ENCODE results near the gene TMEM178B.
"Not testable (repeated sequence)": the region's sequence is repeated elsewhere in the genome, so short reads cannot be mapped to it uniquely, and the experiment has no call there.

TMEM178B gene

GRCh38 chr7:141177120-141177519 lies 103.3 kb downstream of the TMEM178B start:
- H3K27ac ChIP-seq = peak overlapping the region; percentile 40; the same call in 1 of the 2 replicates

DNA sequence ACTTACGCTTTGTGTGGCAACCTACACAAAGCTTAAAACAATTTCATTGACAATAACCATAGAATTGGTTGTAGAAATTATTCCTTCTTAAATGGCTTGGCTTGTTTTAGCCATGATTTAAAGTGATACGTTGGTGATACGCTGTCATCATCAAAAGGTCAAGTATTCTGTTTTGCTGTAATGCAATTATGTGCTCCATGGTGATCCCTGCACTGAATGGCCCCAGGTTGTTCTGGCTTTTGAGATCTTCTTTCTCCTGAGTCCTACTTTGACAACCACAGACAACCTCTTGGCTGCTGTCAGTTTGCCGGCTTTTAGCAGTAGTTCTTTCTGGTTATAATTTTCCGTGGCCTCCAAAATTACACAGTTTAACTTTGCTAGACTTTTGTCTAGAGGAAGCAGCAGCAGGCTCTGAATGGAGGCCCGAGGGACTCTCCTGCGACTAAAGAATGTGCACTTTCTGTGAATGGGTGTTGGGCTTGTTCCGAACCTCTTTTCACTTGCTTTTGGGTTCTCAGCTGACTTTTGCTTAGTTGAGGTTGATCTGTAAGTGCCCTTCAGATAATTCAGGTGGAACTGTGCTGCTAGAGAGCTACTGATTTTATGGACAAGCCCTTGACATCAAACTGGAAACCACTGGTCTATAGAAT lies 104.7 kb downstream of the TMEM178B start:
- TF ChIP-seq, protein P1, sequence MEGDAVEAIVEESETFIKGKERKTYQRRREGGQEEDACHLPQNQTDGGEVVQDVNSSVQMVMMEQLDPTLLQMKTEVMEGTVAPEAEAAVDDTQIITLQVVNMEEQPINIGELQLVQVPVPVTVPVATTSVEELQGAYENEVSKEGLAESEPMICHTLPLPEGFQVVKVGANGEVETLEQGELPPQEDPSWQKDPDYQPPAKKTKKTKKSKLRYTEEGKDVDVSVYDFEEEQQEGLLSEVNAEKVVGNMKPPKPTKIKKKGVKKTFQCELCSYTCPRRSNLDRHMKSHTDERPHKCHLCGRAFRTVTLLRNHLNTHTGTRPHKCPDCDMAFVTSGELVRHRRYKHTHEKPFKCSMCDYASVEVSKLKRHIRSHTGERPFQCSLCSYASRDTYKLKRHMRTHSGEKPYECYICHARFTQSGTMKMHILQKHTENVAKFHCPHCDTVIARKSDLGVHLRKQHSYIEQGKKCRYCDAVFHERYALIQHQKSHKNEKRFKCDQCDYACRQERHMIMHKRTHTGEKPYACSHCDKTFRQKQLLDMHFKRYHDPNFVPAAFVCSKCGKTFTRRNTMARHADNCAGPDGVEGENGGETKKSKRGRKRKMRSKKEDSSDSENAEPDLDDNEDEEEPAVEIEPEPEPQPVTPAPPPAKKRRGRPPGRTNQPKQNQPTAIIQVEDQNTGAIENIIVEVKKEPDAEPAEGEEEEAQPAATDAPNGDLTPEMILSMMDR (conservative IDR thresholded peaks at IDR 0.05; ENCODE audit: low read depth, low read length) = no peak
- H3K79me2 ChIP-seq (ENCODE audit: insufficient read depth, low read depth) = no peaks in the 10 kb centered on the region
- H2AFZ ChIP-seq (ENCODE audit: low read depth) = no peak overlapping the region
- H3K27me3 ChIP-seq (ENCODE audit: insufficient read depth, low read depth) = no peaks in the 10 kb centered on the region
- H3K4me1 ChIP-seq (ENCODE audit: low read depth, poor library complexity, severe bottlenecking) = peaks cover 23% of the 10 kb centered on the region
- no peaks in the 10 kb centered on the region for H3K36me3 ChIP-seq (ENCODE audit: insufficient read depth)
- H4K20me1 ChIP-seq (ENCODE audit: insufficient read depth) = no peaks in the 10 kb centered on the region
- no peak overlapping the region for H3K9ac ChIP-seq
- H3K4me2 ChIP-seq = no peak overlapping the region
- no peak overlapping the region for H3K4me3 ChIP-seq (IDR thresholded peaks at IDR 0.05; ENCODE audit: insufficient read depth, low read depth, low read length)
- no peak overlapping the region for H3K27ac ChIP-seq

More at GRCh38 chr7:141177120-141177519, 103.3 kb downstream of the TMEM178B start:
- not testable (repeated sequence) for H4K20me1 ChIP-seq (ENCODE audit: insufficient read depth); H3K36me3 ChIP-seq (ENCODE audit: insufficient read depth); H3K27me3 ChIP-seq (ENCODE audit: insufficient read depth, low read depth); H3K79me2 ChIP-seq (ENCODE audit: insufficient read depth, low read depth); H3K4me3 ChIP-seq (IDR thresholded peaks at IDR 0.05; ENCODE audit: insufficient read depth, low read depth, low read length)
- Histone ChIP-seq H3K4me1 (ENCODE audit: low read depth, poor library complexity, severe bottlenecking) (peaks cover 23% of the 10 kb centered on the region), H3K9ac (peak overlapping the region; percentile 17; the same call in 1 of the 2 replicates), H3K4me2 (peak overlapping the region; percentile 66), H2AFZ (ENCODE audit: low read depth) (peak overlapping the region; percentile 1; the same call in 1 of the 2 replicates)

DNA sequence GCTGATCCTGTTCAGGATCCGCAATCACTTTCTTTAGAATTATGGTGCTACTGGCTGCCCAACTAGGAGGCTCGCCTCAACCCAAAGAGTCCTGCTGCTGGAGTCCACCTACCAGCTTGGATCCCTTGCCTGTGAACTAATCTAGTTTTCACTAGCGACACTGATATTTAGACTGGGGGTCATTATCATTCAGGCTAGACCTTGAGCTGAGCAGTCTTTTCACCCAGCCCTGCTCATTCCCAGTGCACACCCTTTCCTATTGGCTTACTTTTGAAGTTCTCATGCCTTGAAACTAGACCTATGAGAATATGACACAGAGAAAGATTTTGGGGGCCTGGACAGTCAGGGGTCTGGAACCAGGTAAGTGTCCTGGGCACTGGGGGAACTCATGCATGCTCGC lies 107.9 kb downstream of the TMEM178B start:
- H3K27me3 ChIP-seq (ENCODE audit: insufficient read depth, low read depth) = no peaks in the 10 kb centered on the region

GRCh38 chr7:141184532-141185190 lies 110.8 kb downstream of the TMEM178B start:
- Histone ChIP-seq H3K4me2 (no peak overlapping the region), H3K27me3 (ENCODE audit: insufficient read depth, low read depth) (no peaks in the 10 kb centered on the region), H4K20me1 (ENCODE audit: insufficient read depth) (no peaks in the 10 kb centered on the region), H3K4me3 (IDR thresholded peaks at IDR 0.05; ENCODE audit: insufficient read depth, low read depth, low read length) (no peak overlapping the region), H3K9ac (no peak overlapping the region), H2AFZ (ENCODE audit: low read depth) (no peak overlapping the region), H3K4me1 (ENCODE audit: low read depth, poor library complexity, severe bottlenecking) (no peaks in the 10 kb centered on the region), H3K36me3 (ENCODE audit: insufficient read depth) (no peaks in the 10 kb centered on the region), H3K79me2 (ENCODE audit: insufficient read depth, low read depth) (no peaks in the 10 kb centered on the region), H3K27ac (no peak overlapping the region)
- TF ChIP-seq, protein P1 (conservative IDR thresholded peaks at IDR 0.05; ENCODE audit: low read depth, low read length) = no peak

More for the DNA sequence above, 107.9 kb downstream of the TMEM178B start:
- Histone ChIP-seq H3K79me2 (ENCODE audit: insufficient read depth, low read depth) (no peaks in the 10 kb centered on the region), H3K36me3 (ENCODE audit: insufficient read depth) (no peaks in the 10 kb centered on the region), H2AFZ (ENCODE audit: low read depth) (no peak overlapping the region), H3K4me1 (ENCODE audit: low read depth, poor library complexity, severe bottlenecking) (peaks cover 15% of the 10 kb centered on the region), H3K9ac (no peak overlapping the region), H4K20me1 (ENCODE audit: insufficient read depth) (no peaks in the 10 kb centered on the region), H3K4me2 (no peak overlapping the region), H3K27ac (no peak overlapping the region), H3K4me3 (IDR thresholded peaks at IDR 0.05; ENCODE audit: insufficient read depth, low read depth, low read length) (no peak overlapping the region)
- TF ChIP-seq, protein P1 (conservative IDR thresholded peaks at IDR 0.05; ENCODE audit: low read depth, low read length) = no peak
